ENCODE results near the gene CMTM4. TPM values are rescaled to one million over a fixed set of nuclear protein-coding genes. Genes with fewer than 3 reads are reported as not detected.

CMTM4 gene
- total RNA-seq, 1 experiment from 2014 or later: 77.8 TPM

DNA sequence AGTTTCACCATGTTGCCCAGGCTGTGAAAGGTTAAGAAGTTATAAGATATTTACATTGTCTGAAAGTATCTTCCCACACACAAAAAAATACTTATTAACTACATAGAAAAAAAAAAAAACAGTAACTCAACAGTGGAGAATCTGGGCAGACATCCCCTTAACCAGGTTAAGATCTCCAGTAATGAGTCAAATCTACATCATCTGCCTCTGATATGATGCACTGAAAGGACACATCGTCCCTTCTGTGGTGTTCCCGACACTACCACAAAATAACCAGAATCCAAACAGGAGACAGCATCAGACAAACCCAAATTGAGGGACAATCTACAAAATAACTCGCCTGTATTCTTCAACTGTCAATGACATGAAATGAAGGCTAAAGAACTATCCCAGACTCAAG lies 40.0 kb downstream of the CMTM4 start:
- no peak for DNase-seq (ENCODE audit: low read depth, low spot score)
- no peak for ATAC-seq
- Histone ChIP-seq H3K36me3 (ENCODE audit: control insufficient read depth in 1 of 2, insufficient read depth in 2 of 2, low read length in 2 of 2) (no peaks in the 10 kb centered on the region), H3K9ac (ENCODE audit: low read length) (no peak overlapping the region), H3K4me1 (ENCODE audit: control insufficient read depth in 1 of 2, insufficient read depth in 2 of 2, low read length in 2 of 2) (peaks cover 0 to 10% of the 10 kb centered on the region in 2 experiments; a peak in 1 of 4 replicates), H3K79me2 (ENCODE audit: insufficient read depth, low read length) (peaks cover 54% of the 10 kb centered on the region; the same call in 1 of the 2 replicates), H3K27ac (ENCODE audit: low read depth, low read length) (no peak overlapping the region), H3K4me3 (replicated peaks in 1 of 2; ENCODE audit: low read depth in 1 of 2, low read length in 2 of 2) (no peak overlapping the region), H2AFZ (ENCODE audit: low read depth, low read length, poor library complexity, severe bottlenecking) (no peak overlapping the region), H3K27me3 (ENCODE audit: insufficient read depth, low read length) (no peaks in the 10 kb centered on the region), H3K9me3 (ENCODE audit: control insufficient read depth in 1 of 2, insufficient read depth in 1 of 2, low read depth in 1 of 2, low read length in 2 of 2) (no peaks in the 10 kb centered on the region), H3K9me2 (ENCODE audit: insufficient read depth) (no peaks in the 10 kb centered on the region), H3K4me2 (ENCODE audit: low read length) (no peak overlapping the region), H4K20me1 (ENCODE audit: insufficient read depth) (no peaks in the 10 kb centered on the region)
- no peak for TF ChIP-seq FOSL1 (IDR thresholded peaks at IDR 0.05; ENCODE audit: low read depth)
- no peak for TF ChIP-seq EZH2phosphoT487 (IDR thresholded peaks at IDR 0.05; ENCODE audit: borderline replicate concordance)
- TF ChIP-seq ZFX (IDR thresholded peaks at IDR 0.05): no peak
- no peak for TF ChIP-seq SP1 (IDR thresholded peaks at IDR 0.05; ENCODE audit: low read depth)
- no peak for TF ChIP-seq ELF1 (IDR thresholded peaks at IDR 0.05; ENCODE audit: borderline replicate concordance, low read depth)
- TF ChIP-seq RAD21 (IDR thresholded peaks at IDR 0.05; ENCODE audit: low read depth): no peak
- no peak for TF ChIP-seq TCF7L2 (IDR thresholded peaks at IDR 0.05; ENCODE audit: borderline replicate concordance, extremely low read depth, insufficient read depth, insufficient read length)
- TF ChIP-seq POLR2AphosphoS5 (IDR thresholded peaks at IDR 0.05; ENCODE audit: low read depth, low read length): no peak
- TF ChIP-seq JUND (IDR thresholded peaks at IDR 0.05): no peak
- no peak for TF ChIP-seq ZNF274 (IDR thresholded peaks at IDR 0.05; ENCODE audit: low read depth, low read length)
- TF ChIP-seq CTCF (IDR thresholded peaks at IDR 0.05 in 2 of 3, conservative IDR thresholded peaks at IDR 0.05 in 1 of 3; ENCODE audit: borderline replicate concordance in 1 of 3, insufficient read depth in 1 of 3, low read depth in 2 of 3, low read length in 2 of 3): no peak
- no peak for TF ChIP-seq SIN3A (IDR thresholded peaks at IDR 0.05; ENCODE audit: low read depth)
- TF ChIP-seq POLR2A (IDR thresholded peaks at IDR 0.05; ENCODE audit: borderline replicate concordance, extremely low read depth, insufficient read depth, insufficient read length): no peak
- TF ChIP-seq SRF (IDR thresholded peaks at IDR 0.05; ENCODE audit: low read depth): no peak
- no peak for TF ChIP-seq REST (IDR thresholded peaks at IDR 0.05; ENCODE audit: low read depth)
- TF ChIP-seq ATF3 (IDR thresholded peaks at IDR 0.05): no peak
- TF ChIP-seq EGR1 (IDR thresholded peaks at IDR 0.05; ENCODE audit: low read depth): no peak
- TF ChIP-seq EZH2 (IDR thresholded peaks at IDR 0.05): no peak
- ChIA-PET RAD21 (ENCODE audit: low non-redundant PET in 1 of 2, low total read pairs in 2 of 2, uncharacterized antibody in 2 of 2, unreplicated experiment in 2 of 2) (no interaction called here), CTCF (no interaction called here), POLR2A (no interaction called here)
- intact Hi-C loops (cut with micrococcal nuclease): no loop called here
- BruUV-seq (replicated peaks): no TSS peak

Data from HCT116 (cell line).